ENCODE measurements around the gene TCEA2. TPM values are rescaled to one million over a fixed set of nuclear protein-coding genes. Genes with fewer than 3 reads are reported as not detected.

The TCEA2 gene
- total and polyA plus RNA-seq, 2 experiments from 2014 or later, result 96.0 to 169 TPM

DNA sequence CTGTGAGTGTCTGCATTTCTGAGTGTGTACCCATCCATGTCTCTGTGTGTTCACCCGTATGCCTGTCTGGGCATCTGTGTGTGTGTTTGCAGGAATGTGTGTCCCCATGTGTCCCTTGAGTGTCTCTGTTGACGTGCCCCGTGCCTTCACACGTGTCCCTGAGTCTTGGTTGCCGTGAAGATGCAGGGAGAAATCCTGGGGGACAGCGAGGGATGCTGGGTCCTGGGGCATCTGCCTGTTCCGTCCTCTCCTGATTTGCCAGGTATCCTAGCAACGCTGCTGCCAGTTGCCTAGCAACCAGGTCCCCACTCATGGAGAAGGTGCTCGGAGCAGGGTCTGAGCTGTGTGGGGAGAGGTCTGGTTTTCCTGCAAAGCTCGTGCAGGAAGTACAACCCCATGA, 27.2 kb downstream of the TCEA2 start:
- Histone ChIP-seq H3K4me1 (ENCODE audit: low read depth) (peaks cover 4% of the 10 kb centered on the region), H3K27me3 (peaks cover 39% of the 10 kb centered on the region), H3K27ac (no peak overlapping the region), H3K4me3 (no peak overlapping the region), H3K9me3 (ENCODE audit: low read depth) (no peaks in the 10 kb centered on the region), H3K36me3 (no peaks in the 10 kb centered on the region)
- no peak for DNase-seq (ENCODE audit: low read depth in 1 of 2, low spot score in 1 of 2)
- TF ChIP-seq, protein P1, sequence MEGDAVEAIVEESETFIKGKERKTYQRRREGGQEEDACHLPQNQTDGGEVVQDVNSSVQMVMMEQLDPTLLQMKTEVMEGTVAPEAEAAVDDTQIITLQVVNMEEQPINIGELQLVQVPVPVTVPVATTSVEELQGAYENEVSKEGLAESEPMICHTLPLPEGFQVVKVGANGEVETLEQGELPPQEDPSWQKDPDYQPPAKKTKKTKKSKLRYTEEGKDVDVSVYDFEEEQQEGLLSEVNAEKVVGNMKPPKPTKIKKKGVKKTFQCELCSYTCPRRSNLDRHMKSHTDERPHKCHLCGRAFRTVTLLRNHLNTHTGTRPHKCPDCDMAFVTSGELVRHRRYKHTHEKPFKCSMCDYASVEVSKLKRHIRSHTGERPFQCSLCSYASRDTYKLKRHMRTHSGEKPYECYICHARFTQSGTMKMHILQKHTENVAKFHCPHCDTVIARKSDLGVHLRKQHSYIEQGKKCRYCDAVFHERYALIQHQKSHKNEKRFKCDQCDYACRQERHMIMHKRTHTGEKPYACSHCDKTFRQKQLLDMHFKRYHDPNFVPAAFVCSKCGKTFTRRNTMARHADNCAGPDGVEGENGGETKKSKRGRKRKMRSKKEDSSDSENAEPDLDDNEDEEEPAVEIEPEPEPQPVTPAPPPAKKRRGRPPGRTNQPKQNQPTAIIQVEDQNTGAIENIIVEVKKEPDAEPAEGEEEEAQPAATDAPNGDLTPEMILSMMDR (IDR thresholded peaks at IDR 0.05; ENCODE audit: low read depth, low read length), result no peak

DNA sequence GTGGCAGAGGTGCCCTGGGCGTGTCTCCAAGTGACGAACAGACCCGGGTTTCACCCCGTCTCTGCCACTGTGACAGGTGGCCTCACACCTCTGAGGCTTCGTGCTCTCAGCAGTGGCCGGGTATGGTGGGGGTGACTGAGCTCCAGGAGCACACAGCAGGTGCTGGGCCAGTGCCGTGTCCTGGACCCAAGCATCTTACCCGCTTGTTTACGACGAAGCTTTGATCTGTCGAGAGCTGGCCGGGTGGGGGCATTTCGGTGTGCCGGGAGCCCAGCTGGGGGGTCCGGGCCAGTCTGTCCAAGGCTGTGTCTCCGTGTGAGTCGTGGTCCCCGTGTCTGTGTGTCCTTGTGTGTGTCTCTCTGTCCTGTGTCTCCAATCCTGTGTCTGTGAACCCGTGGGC, 28.3 kb downstream of the TCEA2 start:
- H3K27ac ChIP-seq, result no peak overlapping the region
- no peak overlapping the region for H3K4me3 ChIP-seq
- H3K36me3 ChIP-seq, result no peaks in the 10 kb centered on the region
- peaks cover 28% of the 10 kb centered on the region for H3K27me3 ChIP-seq
- H3K9me3 ChIP-seq (ENCODE audit: low read depth), result no peaks in the 10 kb centered on the region
- DNase-seq (ENCODE audit: low read depth in 1 of 2, low spot score in 1 of 2), result no peak
- TF ChIP-seq, protein P1 (IDR thresholded peaks at IDR 0.05; ENCODE audit: low read depth, low read length), result no peak
- peaks cover 4% of the 10 kb centered on the region for H3K4me1 ChIP-seq (ENCODE audit: low read depth)

DNA sequence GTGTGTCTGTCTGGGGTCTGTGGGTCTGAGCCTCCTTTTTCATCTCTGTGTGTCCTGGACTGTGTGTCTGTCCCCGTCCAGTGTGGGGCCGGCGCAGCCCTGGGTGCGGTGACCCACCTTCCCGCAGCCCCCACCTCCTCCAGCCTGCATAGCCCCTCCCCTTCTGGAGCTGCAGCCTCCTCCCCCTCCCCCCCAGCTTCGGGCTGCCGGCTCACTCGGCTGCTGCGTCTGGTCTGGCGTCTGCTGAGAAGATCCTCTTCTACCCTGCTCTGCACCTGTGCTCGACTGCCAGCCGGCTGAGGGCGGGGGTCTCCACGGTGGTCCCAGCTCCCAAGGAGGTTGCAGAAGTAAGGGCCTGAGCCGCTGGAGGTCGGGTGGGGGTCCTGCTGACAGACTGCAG, 28.8 kb downstream of the TCEA2 start:
- TF ChIP-seq, protein P1 (IDR thresholded peaks at IDR 0.05; ENCODE audit: low read depth, low read length), result no peak
- H3K27me3 ChIP-seq, result peaks cover 23% of the 10 kb centered on the region
- DNase-seq (ENCODE audit: low read depth in 1 of 2, low spot score in 1 of 2), result no peak
- peaks cover 4% of the 10 kb centered on the region for H3K4me1 ChIP-seq (ENCODE audit: low read depth)
- H3K36me3 ChIP-seq, result no peaks in the 10 kb centered on the region
- no peaks in the 10 kb centered on the region for H3K9me3 ChIP-seq (ENCODE audit: low read depth)
- no peak overlapping the region for H3K4me3 ChIP-seq
- no peak overlapping the region for H3K27ac ChIP-seq

DNA sequence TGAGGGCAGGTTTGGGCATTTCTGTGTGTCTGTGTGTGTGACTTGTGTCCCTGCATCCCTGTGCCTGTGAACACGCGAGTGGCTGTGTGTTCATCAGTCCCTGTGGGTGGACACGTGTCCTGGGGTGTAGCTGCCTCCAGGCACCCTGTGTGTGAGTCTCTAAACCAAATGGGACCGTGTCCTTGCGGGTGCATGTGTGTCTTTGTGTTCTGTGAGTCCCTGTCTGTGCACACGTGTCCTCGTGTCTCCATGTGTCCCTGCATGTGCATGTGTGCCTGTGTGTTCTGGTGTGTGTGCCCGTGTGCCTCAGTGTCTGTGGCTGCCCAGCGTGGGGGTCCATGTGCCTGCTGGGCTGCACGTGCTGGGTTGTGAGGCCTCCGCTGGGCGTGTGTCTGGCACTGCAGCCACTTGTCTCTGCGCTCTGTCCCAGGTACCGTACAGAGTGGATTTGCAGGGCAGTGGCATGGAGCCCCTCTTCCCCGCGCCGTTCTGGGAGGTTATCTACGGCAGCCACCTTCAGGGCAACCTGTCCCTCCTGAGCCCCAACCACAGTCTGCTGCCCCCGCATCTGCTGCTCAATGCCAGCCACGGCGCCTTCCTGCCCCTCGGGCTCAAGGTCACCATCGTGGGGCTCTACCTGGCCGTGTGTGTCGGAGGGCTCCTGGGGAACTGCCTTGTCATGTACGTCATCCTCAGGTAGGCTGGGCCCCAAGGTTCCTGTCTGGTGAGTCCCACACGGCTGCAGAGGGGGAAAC, 29.4 kb downstream of the TCEA2 start:
- Histone ChIP-seq H3K27ac (no peak overlapping the region), H3K36me3 (no peaks in the 10 kb centered on the region), H3K4me3 (no peak overlapping the region), H3K4me1 (ENCODE audit: low read depth) (peaks cover 4% of the 10 kb centered on the region), H3K27me3 (peaks cover 23% of the 10 kb centered on the region), H3K9me3 (ENCODE audit: low read depth) (no peaks in the 10 kb centered on the region)
- TF ChIP-seq, protein P1 (IDR thresholded peaks at IDR 0.05; ENCODE audit: low read depth, low read length), result no peak
- no peak for DNase-seq (ENCODE audit: low read depth in 1 of 2, low spot score in 1 of 2)

DNA sequence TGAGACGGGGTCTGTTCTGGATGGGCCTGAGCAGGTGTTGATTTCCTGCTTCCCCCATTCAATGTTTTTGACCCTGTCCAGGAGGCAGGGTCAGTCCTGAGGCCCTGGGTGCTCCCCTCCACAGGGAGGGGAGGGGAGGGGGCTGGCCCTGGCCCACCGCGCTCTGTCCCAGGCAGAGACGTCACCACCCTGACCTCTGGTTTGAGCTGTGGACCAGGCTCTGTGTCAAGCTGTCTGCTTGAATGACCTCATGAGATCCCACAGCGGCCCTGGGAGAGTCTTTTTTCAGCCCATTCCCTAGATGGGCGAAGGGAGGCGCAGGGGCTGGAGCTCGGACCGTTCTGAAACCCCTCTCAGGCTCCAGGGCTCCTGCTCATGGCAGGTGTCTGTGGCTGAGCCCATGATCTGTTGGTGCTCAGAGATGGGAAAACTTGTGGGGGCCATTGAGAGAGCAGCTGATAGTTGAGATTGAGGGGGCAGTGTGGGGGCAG, 30.1 kb downstream of the TCEA2 start:
- TF ChIP-seq, protein P1 (IDR thresholded peaks at IDR 0.05; ENCODE audit: low read depth, low read length), result no peak
- Histone ChIP-seq H3K4me1 (ENCODE audit: low read depth) (peaks cover 4% of the 10 kb centered on the region), H3K27me3 (peaks cover 18% of the 10 kb centered on the region), H3K9me3 (ENCODE audit: low read depth) (no peaks in the 10 kb centered on the region), H3K27ac (no peak overlapping the region), H3K36me3 (no peaks in the 10 kb centered on the region), H3K4me3 (no peak overlapping the region)
- DNase-seq (ENCODE audit: low read depth in 1 of 2, low spot score in 1 of 2), result peak in 1 of 2 donors; percentile 24

Data from cardiac muscle cell (in vitro differentiated cells and primary cell).